ENCODE results near the gene ACACA. TPM values are rescaled to one million over a fixed set of nuclear protein-coding genes. Genes with fewer than 3 reads are reported as not detected.
A peak's percentile ranks its signal among the peaks of the same experiment; 100 is the strongest.

The ACACA gene
- total RNA-seq, 2 donors from 2014 or later, result 41.9 to 126 TPM

DNA sequence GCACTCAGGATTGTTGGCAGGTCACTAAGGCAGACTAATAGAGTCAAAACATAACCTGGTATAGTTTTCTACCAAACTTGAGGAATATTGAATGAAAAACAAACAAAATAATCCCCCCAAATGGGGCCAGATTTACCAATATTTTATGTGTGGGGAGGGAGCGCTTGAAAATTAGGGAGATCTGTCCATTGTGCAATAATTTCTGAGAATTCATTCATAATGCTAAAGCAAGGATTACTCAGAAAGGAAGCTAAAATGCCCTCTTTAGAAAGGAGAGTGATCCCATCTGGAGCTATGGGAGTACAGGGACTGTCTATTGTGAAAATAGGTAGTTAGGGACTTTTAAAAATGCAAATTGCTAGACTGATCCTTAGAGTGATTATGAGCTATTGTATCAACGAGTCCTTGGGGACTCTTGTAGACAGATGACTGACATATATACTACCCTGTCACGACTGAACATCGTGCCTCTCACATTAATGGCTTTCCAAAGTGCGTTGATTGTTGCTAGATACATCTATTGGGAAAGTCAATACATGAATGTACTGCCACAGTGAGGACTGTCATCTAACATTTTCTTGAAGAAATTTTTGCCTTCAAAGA lies 264.2 kb downstream of the ACACA start:
- Mint-ChIP-seq H3K4me3 (no peak overlapping the region), H3K36me3 (peaks cover 7% of the 10 kb centered on the region), H3K27me3 (no peaks in the 10 kb centered on the region), H3K27ac (no peak overlapping the region), H3K4me1 (ENCODE audit: low read depth in 2 of 2) (no peaks in the 10 kb centered on the region), H3K9me3 (no peaks in the 10 kb centered on the region)
- no peak for DNase-seq (ENCODE audit: low spot score)
- ATAC-seq, result no peak

DNA sequence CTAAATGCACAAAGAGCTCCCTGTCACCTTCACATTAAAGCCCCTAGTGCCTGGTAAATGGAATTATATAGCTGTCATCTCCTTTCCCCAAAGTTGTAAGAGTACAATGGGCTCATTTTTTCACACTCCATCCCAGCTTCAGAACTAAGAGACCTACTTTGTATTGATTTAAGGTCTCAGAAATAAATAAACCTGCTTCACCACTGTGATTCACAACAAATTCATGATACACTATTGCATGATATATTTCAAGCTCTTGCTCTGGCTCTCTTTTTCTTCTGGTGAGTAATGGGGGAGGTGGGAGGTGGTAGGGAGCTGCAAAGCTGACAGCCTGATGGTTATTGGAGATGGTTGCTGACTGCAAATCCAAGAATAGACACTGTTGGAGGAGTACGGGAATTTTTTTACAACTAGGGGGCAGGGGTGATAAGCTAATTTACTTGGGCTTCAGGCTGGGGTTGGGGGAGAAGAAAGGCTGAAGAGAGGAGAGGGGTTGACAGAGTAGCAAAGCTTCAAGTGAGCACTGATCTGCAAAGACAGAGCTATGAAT lies 268.0 kb downstream of the ACACA start:
- no peak for DNase-seq (ENCODE audit: low spot score)
- Mint-ChIP-seq H3K9me3 (no peaks in the 10 kb centered on the region), H3K36me3 (no peaks in the 10 kb centered on the region)

DNA sequence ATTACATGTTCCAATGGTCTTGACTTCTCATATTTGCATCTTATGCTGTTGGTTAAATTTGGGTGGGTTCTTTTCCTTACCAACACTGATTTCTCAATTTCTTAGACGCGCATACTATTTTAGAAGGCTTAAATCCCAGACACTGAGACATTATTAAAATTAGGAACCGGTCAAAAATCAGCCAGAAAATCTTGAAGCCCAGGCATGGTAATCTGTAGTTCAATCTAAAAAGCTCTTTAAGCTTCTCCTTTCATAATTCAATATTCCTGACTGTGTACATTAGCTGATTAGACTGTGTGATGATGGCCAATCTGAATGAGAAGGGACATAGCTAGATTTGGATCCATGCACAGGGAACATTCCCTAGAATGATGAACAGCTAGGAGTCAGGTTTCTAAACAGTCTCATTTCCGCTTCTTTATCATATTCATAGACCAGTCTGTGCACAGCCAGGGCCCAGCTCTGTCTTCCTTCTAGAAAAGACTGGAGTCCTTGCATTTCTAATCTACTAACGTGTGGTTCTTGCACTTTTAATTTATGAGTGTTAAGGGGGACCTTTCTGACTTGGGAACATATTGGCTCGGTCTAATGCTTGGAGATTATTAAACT lies 268.6 kb downstream of the ACACA start:
- H3K4me3 Mint-ChIP-seq, result no peak overlapping the region
- H3K27me3 Mint-ChIP-seq, result no peaks in the 10 kb centered on the region
- H3K9me3 Mint-ChIP-seq, result no peaks in the 10 kb centered on the region
- ATAC-seq, result no peak
- H3K36me3 Mint-ChIP-seq, result no peaks in the 10 kb centered on the region
- H3K27ac Mint-ChIP-seq, result no peak overlapping the region
- H3K4me1 Mint-ChIP-seq (ENCODE audit: low read depth in 2 of 2), result no peaks in the 10 kb centered on the region
- DNase-seq (ENCODE audit: low spot score), result no peak

More for the DNA sequence above, 268.0 kb downstream of the ACACA start:
- no peak for ATAC-seq
- Mint-ChIP-seq H3K4me3 (no peak overlapping the region), H3K27me3 (no peaks in the 10 kb centered on the region), H3K4me1 (ENCODE audit: low read depth in 2 of 2) (no peaks in the 10 kb centered on the region), H3K27ac (no peak overlapping the region)

DNA sequence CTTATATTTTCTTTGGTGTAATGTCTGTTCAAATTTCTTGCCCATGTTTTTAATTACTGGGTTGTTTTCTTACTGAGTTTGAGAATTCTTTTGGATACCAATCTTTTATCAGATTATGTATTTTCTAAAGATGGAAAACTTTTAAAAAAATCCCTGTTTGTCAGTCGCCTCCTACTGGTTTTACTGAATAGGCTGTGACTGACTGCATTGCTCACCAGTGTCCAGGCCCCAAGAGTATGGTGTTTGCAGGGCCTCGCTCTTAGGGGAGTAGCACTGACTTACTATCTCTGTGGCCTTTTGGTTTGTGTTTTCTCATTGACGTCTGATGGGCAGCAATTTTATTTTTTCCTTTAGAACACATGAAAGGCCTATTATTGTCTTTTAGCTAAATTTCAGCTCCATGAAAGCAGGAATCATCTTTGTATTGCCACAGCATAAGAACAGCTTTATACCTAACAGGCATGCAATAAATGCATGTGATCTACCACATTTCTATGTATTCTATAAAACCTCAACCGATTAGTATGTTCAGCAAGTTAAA lies 269.5 kb downstream of the ACACA start:
- Mint-ChIP-seq H3K4me1 (ENCODE audit: low read depth in 2 of 2) (no peaks in the 10 kb centered on the region), H3K27ac (no peak overlapping the region), H3K36me3 (no peaks in the 10 kb centered on the region), H3K4me3 (no peak overlapping the region), H3K9me3 (no peaks in the 10 kb centered on the region), H3K27me3 (no peaks in the 10 kb centered on the region)
- ATAC-seq (no peak), DNase-seq (ENCODE audit: low spot score) (no peak)

DNA sequence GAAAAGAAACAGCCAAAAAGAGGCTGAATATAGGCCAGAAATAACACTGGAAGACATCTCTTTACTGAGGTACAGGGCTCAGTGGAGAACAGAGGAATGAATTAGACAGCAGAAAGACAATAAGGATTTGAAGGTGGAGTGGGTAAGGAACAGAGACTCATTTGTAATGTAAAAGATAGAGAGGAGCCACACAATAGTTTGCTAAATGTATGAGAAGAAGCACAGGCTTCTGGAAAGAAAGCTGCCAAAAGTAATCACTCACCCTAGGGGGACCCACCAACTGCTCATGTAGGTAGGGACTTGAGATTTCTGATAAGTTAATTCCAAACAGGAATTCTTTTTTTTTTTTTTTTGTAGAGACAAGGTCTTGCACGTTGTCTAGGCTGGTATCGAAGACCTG lies 271.1 kb downstream of the ACACA start:
- DNase-seq (ENCODE audit: low spot score) (no peak), ATAC-seq (no peak)
- H3K36me3 Mint-ChIP-seq, result no peaks in the 10 kb centered on the region
- no peak overlapping the region for H3K4me3 Mint-ChIP-seq
- no peaks in the 10 kb centered on the region for H3K27me3 Mint-ChIP-seq
- H3K9me3 Mint-ChIP-seq, result no peaks in the 10 kb centered on the region
- H3K4me1 Mint-ChIP-seq (ENCODE audit: low read depth in 2 of 2), result no peaks in the 10 kb centered on the region
- no peak overlapping the region for H3K27ac Mint-ChIP-seq

DNA sequence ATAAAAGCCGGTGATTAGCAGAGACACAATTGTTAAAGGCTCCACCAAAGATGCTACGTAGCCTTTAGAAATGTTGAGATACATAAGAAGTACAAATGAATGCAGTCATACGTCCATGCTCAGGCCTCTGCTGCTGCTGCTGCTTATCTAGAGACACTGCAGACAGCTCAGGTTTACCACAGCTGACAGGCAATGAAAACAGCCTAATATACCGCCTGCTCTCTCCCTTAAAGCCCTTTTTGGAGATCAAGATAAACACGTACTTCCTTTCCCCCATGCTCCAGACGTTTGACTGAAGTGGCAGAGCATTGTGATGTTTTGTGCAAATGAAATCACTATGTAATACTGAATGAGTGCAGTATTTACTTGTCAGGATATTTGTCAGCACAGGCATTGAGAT lies 272.6 kb downstream of the ACACA start:
- H3K4me3 Mint-ChIP-seq, result no peak overlapping the region
- H3K27ac Mint-ChIP-seq, result no peak overlapping the region
- no peaks in the 10 kb centered on the region for H3K9me3 Mint-ChIP-seq
- no peaks in the 10 kb centered on the region for H3K4me1 Mint-ChIP-seq (ENCODE audit: low read depth in 2 of 2)
- DNase-seq (ENCODE audit: low spot score) (no peak), ATAC-seq (no peak)
- H3K36me3 Mint-ChIP-seq, result no peaks in the 10 kb centered on the region
- H3K27me3 Mint-ChIP-seq, result no peaks in the 10 kb centered on the region

DNA sequence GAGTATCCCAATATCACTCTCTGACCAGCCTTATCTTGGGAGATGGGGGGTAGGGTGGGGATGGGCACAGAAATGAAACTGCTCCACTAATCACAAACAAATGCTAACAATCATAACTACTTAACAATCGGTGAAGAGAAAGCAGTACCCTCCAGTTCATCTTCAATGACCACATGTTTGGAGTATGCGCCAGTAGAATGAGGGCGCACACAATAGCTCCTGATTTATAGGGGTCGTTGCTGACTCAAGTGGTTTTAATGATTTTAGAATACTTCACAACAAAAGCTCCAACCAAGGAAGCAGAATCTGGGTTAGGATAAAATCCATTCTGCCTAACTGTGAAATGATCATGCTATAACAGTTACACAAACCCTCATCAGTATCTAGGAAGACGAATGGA lies 273.5 kb downstream of the ACACA start:
- no peaks in the 10 kb centered on the region for H3K36me3 Mint-ChIP-seq
- no peaks in the 10 kb centered on the region for H3K9me3 Mint-ChIP-seq
- H3K27me3 Mint-ChIP-seq, result no peaks in the 10 kb centered on the region

DNA sequence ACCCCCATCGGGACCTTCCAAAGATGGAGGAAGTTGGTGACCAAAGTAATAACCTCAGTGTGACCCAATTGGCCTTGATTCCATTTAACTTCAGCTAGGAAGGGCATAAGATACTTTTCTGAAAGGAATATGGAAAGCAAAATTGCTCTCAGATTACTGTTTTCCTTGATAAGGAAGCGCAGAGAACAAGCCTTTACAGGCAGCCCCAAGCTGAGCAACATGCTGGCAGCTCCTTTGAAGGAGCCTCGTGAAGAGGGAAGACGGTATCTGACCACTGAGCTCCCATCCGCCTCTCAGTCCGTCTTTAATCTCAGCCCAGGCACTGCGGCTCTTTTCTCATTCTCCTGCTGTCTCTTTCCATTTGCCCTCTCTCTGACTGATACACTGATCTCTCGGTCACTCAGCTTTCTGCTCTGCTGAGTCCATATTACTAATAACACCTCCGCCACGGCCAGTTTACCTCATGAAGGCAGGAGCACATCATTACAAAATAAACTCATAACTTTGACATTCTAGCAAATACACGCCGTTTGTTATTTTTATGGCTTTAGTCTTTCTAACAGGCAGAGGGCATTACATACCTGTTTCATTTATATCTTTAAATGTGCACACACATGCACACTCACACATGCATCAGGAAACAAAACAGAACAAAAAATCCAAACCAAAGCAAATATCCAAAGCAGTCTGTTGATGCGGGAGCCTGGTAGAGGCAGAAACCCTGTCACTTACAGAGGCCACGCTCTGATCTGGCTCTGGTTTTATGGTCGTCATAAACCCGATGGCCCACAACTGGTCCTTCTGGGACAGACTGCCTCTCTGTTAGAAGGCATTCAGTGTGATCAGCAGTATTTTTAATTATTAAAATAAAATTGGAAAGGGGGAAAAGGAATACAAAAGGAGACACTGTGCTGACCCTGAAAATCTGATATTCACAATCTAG lies 274.7 kb downstream of the ACACA start:
- H3K27me3 Mint-ChIP-seq, result no peaks in the 10 kb centered on the region
- H3K27ac Mint-ChIP-seq, result no peak overlapping the region
- H3K4me3 Mint-ChIP-seq, result no peak overlapping the region
- DNase-seq (ENCODE audit: low spot score) (no peak), ATAC-seq (no peak)
- H3K36me3 Mint-ChIP-seq, result no peaks in the 10 kb centered on the region
- no peaks in the 10 kb centered on the region for H3K9me3 Mint-ChIP-seq
- H3K4me1 Mint-ChIP-seq (ENCODE audit: low read depth in 2 of 2), result no peaks in the 10 kb centered on the region

More for the DNA sequence above, 273.5 kb downstream of the ACACA start:
- ATAC-seq, result no peak
- Mint-ChIP-seq H3K4me1 (ENCODE audit: low read depth in 2 of 2) (no peaks in the 10 kb centered on the region), H3K4me3 (no peak overlapping the region), H3K27ac (no peak overlapping the region)
- no peak for DNase-seq (ENCODE audit: low spot score)

DNA sequence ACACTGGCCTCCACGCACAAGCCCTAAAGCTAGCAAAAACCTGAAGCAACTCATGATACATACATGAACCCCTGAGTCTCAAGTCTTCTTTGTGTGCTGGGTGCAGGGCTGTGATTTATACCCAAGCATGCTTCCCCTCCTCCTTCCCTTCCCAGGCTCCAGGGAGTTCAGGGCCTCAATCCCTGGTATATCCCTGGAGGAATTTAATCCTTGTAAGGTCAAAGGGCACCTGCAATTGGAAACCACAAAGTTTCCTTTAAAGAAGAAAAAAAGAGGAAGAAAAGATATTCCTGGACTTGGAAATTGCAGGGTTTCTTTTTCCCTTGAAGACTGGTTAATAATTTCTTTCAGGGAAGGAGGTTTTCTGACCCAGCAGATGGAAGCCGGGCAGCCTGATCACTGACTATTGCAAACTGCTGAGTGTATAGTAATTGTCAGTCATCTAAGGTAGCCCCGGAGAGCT lies 275.6 kb downstream of the ACACA start:
- Mint-ChIP-seq H3K4me3 (no peak overlapping the region), H3K4me1 (ENCODE audit: low read depth in 2 of 2) (no peaks in the 10 kb centered on the region), H3K9me3 (no peaks in the 10 kb centered on the region), H3K27me3 (no peaks in the 10 kb centered on the region), H3K27ac (no peak overlapping the region), H3K36me3 (no peaks in the 10 kb centered on the region)
- DNase-seq (ENCODE audit: low spot score), result no peak
- no peak for ATAC-seq

DNA sequence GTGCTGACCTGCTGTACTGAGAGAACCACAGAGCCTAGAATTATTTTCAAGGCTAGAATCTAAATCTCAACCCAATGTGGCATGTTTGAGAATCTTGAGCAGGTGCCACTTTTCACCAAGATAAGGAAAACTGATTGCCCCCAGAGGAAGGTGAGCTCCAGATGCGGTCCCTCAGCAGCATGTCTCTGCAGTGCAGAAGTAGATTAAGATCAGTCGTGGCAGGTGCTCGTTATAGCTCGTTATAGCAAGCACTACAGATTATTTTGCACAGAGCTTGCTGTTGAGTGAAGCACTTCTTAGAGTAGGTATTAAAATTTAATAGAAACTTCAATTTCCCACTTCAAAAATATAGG lies 281.8 kb downstream of the ACACA start:
- H3K4me1 Mint-ChIP-seq (ENCODE audit: low read depth in 2 of 2), result no peaks in the 10 kb centered on the region
- no peak for ATAC-seq
- H3K4me3 Mint-ChIP-seq, result no peak overlapping the region
- no peaks in the 10 kb centered on the region for H3K36me3 Mint-ChIP-seq
- no peaks in the 10 kb centered on the region for H3K27me3 Mint-ChIP-seq
- DNase-seq (ENCODE audit: low spot score), result no peak
- H3K9me3 Mint-ChIP-seq, result no peaks in the 10 kb centered on the region
- peak overlapping the region in 1 of 2 donors; percentile 8 for H3K27ac Mint-ChIP-seq

DNA sequence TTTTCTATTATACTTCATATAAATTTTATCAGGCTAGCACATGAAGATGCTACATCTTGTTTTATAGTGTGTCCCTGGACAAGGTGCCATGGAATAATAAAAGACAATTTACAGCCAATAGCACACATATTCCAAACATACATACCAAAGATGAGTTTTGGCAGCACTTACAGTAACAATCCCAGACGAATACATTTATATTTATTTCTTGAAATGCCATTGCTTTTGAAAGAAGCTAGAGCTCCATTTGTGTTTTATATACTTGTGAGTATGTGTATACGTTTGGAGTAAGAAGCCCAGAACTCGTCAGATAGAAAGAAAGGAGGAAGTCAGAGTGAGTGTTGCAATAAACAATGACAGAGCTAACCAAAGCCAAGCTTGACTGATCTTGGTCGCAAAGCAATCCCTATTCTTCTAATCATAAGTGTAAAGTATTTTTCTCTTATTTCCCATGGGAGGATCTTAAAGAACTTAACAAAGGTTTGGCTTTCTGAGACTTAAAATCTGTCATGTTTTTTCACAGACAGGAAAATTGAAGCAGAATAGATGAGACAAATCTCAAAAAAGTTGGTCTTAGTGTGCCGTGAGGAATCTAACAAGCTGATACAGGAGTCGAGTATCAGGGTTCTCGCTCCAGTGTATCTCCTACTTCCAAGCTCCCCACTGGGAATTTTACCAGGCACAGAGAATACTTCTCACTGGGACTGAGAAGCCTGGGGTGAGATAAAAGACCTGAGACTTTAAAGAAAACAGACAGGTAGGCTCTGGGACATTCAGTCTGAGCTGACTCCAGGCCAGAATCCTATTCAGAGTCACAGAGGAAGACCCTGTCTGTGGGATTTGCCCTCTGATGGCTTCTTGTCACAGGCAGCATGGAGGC lies 282.5 kb downstream of the ACACA start:
- no peak for ATAC-seq
- Mint-ChIP-seq H3K27me3 (no peaks in the 10 kb centered on the region), H3K9me3 (no peaks in the 10 kb centered on the region), H3K27ac (peak overlapping the region in 1 of 2 donors; percentile 8), H3K36me3 (no peaks in the 10 kb centered on the region), H3K4me1 (ENCODE audit: low read depth in 2 of 2) (no peaks in the 10 kb centered on the region), H3K4me3 (no peak overlapping the region)
- no peak for DNase-seq (ENCODE audit: low spot score)

DNA sequence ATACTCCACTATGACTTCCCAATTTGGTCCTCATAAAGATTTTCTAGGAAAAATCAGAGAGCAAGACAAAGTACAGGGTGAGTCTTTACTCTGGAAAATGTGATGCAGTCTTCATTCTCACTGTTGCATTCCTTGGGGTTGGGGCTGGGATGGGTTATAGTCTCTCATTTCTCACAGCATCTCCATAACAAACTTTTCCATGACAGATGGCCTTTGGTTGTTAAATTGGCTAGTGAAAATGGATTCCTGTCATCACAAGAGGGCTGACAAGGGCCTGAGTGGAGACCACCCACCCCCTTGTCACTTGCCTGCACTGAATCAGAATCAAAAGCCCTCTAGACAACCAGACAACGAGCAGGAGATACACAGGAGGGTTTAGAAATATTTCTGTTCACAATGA lies 283.2 kb downstream of the ACACA start:
- no peak overlapping the region for H3K27ac Mint-ChIP-seq
- no peaks in the 10 kb centered on the region for H3K36me3 Mint-ChIP-seq
- H3K27me3 Mint-ChIP-seq, result no peaks in the 10 kb centered on the region
- H3K9me3 Mint-ChIP-seq, result no peaks in the 10 kb centered on the region
- ATAC-seq (no peak), DNase-seq (ENCODE audit: low spot score) (no peak)
- H3K4me3 Mint-ChIP-seq, result no peak overlapping the region
- no peaks in the 10 kb centered on the region for H3K4me1 Mint-ChIP-seq (ENCODE audit: low read depth in 2 of 2)

DNA sequence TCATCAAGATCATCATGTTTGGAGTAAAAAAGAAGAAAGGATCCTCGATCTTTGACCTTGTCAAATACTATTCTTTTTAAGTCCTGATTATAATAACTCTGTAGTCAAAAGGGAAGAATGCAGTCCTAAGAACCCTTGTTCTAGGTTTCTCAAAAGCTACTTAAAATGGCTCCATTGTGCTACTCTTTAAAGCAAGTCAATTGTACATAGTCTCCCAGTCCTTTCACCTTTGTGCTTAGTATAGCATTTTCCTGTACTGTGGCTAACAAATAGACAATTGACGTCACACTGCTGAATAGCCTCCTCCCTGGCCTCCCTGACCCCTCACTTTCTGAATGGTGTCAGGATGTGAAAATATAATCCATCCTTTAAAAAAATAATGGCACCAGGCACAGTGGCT lies 285.0 kb downstream of the ACACA start:
- DNase-seq (ENCODE audit: low spot score), result no peak
- Mint-ChIP-seq H3K4me3 (no peak overlapping the region), H3K36me3 (no peaks in the 10 kb centered on the region), H3K4me1 (ENCODE audit: low read depth in 2 of 2) (no peaks in the 10 kb centered on the region), H3K27ac (no peak overlapping the region), H3K27me3 (no peaks in the 10 kb centered on the region), H3K9me3 (no peaks in the 10 kb centered on the region)
- ATAC-seq, result no peak

Measured in natural killer cell treated with Interleukin-12 subunit alpha and Interleukin-12 subunit beta and Interleukin-15 and Interleukin-18, amount 100 ng/mL, for 72 hours (primary cell).